MM.1S (cell line): ENCODE data around the gene DBP.

Experiments used
- EZH2phosphoT487 ChIP-seq: fragments of 300-600 bp; sonication (generic); IDR thresholded peaks from 2 replicates; pipeline ENCODE4 v1.6.1; 2018; ENCODE audit warnings: antibody characterized with exemption, low read length
- TF ChIP-seq, protein P1 (sequence below): fragments of 300-600 bp; sonication (generic); IDR thresholded peaks from 2 replicates; pipeline ENCODE4 v1.5.1; 2016; ENCODE audit warnings: antibody characterized with exemption, low read length, mixed read lengths

DNA sequence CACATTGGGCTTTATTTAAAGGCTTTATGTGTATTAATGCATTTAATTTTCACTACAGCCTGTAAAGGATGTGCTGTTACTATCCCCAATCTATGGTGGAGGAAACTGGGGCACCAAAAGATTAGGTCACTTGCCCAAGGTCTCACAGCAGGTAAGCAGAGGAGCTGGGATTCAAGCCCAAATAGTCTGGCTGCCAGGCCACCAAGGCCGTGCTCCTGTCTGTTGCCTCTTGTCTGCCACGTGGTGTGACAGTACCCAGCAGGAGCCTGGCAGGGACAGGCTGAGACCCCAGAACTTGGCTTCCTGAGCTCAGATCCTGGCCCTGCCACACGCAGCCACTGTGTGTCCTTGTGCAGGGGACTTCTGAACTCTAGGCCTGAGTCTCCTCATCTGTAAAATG lies 31.2 kb upstream of the DBP start:
- TF ChIP-seq, protein P1, sequence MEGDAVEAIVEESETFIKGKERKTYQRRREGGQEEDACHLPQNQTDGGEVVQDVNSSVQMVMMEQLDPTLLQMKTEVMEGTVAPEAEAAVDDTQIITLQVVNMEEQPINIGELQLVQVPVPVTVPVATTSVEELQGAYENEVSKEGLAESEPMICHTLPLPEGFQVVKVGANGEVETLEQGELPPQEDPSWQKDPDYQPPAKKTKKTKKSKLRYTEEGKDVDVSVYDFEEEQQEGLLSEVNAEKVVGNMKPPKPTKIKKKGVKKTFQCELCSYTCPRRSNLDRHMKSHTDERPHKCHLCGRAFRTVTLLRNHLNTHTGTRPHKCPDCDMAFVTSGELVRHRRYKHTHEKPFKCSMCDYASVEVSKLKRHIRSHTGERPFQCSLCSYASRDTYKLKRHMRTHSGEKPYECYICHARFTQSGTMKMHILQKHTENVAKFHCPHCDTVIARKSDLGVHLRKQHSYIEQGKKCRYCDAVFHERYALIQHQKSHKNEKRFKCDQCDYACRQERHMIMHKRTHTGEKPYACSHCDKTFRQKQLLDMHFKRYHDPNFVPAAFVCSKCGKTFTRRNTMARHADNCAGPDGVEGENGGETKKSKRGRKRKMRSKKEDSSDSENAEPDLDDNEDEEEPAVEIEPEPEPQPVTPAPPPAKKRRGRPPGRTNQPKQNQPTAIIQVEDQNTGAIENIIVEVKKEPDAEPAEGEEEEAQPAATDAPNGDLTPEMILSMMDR = no peak
- TF ChIP-seq EZH2phosphoT487 = no peak
